Liver (tissue), 9 donors: ENCODE measurements around the gene AFAP1. TPM values are rescaled to one million over a fixed set of nuclear protein-coding genes. Genes with fewer than 3 reads are reported as not detected.

Experiments used
- DNase-seq: peaks from one replicate; pipeline ENCODE4 v3.0.0-alpha.2; 2017; ENCODE audit warnings: low spot score
- H3K27ac ChIP-seq, 2 donors: one replicate each; pipeline ENCODE4 v1.7.0; 2013; ENCODE audit warnings: inconsistent platforms in 2 of 2, low read length in 2 of 2, control low read depth in 1 of 2, low read depth in 1 of 2, mild to moderate bottlenecking in 1 of 2
- H3K27me3 ChIP-seq, 4 donors: one replicate each; pipeline versions ENCODE4 v1.6.1 to v1.7.0; 2013; ENCODE audit warnings: low read length in 3 of 4, inconsistent platforms in 1 of 4, mild to moderate bottlenecking in 1 of 4, moderate library complexity in 1 of 4; ENCODE audit not compliant: control insufficient read depth in 4 of 4, insufficient read depth in 4 of 4
- H3K36me3 ChIP-seq, 4 donors: one replicate each; pipeline versions ENCODE4 v1.6.1 to v1.7.0; 2013; ENCODE audit warnings: low read length in 3 of 4, mild to moderate bottlenecking in 3 of 4, low read depth in 1 of 4, moderate library complexity in 1 of 4; ENCODE audit not compliant: control insufficient read depth in 4 of 4, insufficient read depth in 3 of 4
- H3K4me1 ChIP-seq, 4 donors: one replicate each; pipeline versions ENCODE4 v1.6.1 to v1.7.0; 2013; ENCODE audit warnings: low read length in 3 of 4, mild to moderate bottlenecking in 3 of 4, moderate library complexity in 1 of 4; ENCODE audit not compliant: control insufficient read depth in 4 of 4, insufficient read depth in 4 of 4
- H3K4me3 ChIP-seq, 3 donors: one replicate each; pipeline versions ENCODE4 v1.6.1 to v1.7.0; 2013; ENCODE audit warnings: low read length in 3 of 3, control low read depth in 1 of 3, low read depth in 1 of 3, mild to moderate bottlenecking in 1 of 3
- H3K9ac ChIP-seq, 2 donors: one replicate each; pipeline ENCODE4 v1.7.0; 2013; ENCODE audit warnings: low read length in 2 of 2, mild to moderate bottlenecking in 2 of 2, moderate library complexity in 2 of 2, control low read depth in 1 of 2, low read depth in 1 of 2
- H3K9me3 ChIP-seq, 4 donors: one replicate each; pipeline versions ENCODE4 v1.6.1 to v1.7.0; 2013; ENCODE audit warnings: low read length in 3 of 4; ENCODE audit not compliant: control insufficient read depth in 4 of 4
- ATF3 ChIP-seq: IDR thresholded peaks from 2 replicates; pipeline ENCODE4 v1.6.1; 2016; ENCODE audit warnings: antibody characterized with exemption
- CTCF ChIP-seq: fragments of 150-350 bp; IDR thresholded peaks from 2 replicates; pipeline ENCODE4 v1.5.1; 2017; ENCODE audit warnings: improper control_type of control experiment, low read depth, low read length; ENCODE audit not compliant: missing input control
- EGR1 ChIP-seq, 2 donors: IDR thresholded peaks; 2 replicates each; pipeline ENCODE4 v1.6.1; 2016 to 2018; ENCODE audit warnings: antibody characterized with exemption in 2 of 2, low read depth in 2 of 2
- FOXA2 ChIP-seq: IDR thresholded peaks from 2 replicates; pipeline ENCODE4 v1.6.1; 2016; ENCODE audit warnings: antibody characterized with exemption
- GABPA ChIP-seq, 2 donors: IDR thresholded peaks in 1 of 2; conservative IDR thresholded peaks in 1 of 2; 2 replicates each; pipeline ENCODE4 v1.6.1; 2016; ENCODE audit warnings: antibody characterized with exemption in 2 of 2, mild to moderate bottlenecking in 1 of 2, moderate library complexity in 1 of 2
- HNF4A ChIP-seq, 2 donors: conservative IDR thresholded peaks; 2 replicates each; pipeline ENCODE4 v1.6.1; 2016; ENCODE audit warnings: antibody characterized with exemption in 2 of 2, mild to moderate bottlenecking in 2 of 2
- HNF4G ChIP-seq: IDR thresholded peaks from 2 replicates; pipeline ENCODE4 v1.6.1; 2016; ENCODE audit warnings: antibody characterized with exemption
- JUND ChIP-seq, 2 donors: IDR thresholded peaks; 2 replicates each; pipeline ENCODE4 v1.6.1; 2016; ENCODE audit warnings: antibody characterized with exemption in 2 of 2
- MAX ChIP-seq: IDR thresholded peaks from 2 replicates; pipeline ENCODE4 v1.6.1; 2016; ENCODE audit warnings: antibody characterized with exemption
- RAD21 ChIP-seq, 2 donors: IDR thresholded peaks; 2 replicates each; pipeline ENCODE4 v1.6.1; 2016; ENCODE audit warnings: antibody characterized with exemption in 2 of 2, mild to moderate bottlenecking in 2 of 2
- REST ChIP-seq: IDR thresholded peaks from 2 replicates; pipeline ENCODE4 v1.6.1; 2016; ENCODE audit warnings: antibody characterized with exemption, mild to moderate bottlenecking
- RXRA ChIP-seq, 2 donors: IDR thresholded peaks; 2 replicates each; pipeline ENCODE4 v1.6.1; 2017 to 2018; ENCODE audit warnings: antibody characterized with exemption in 2 of 2, mild to moderate bottlenecking in 1 of 2
- SP1 ChIP-seq: IDR thresholded peaks from 2 replicates; pipeline ENCODE4 v1.6.1; 2018; ENCODE audit warnings: antibody characterized with exemption, mild to moderate bottlenecking
- TAF1 ChIP-seq: conservative IDR thresholded peaks from 2 replicates; pipeline ENCODE4 v1.6.1; 2016; ENCODE audit warnings: antibody characterized with exemption, mild to moderate bottlenecking
- YY1 ChIP-seq: IDR thresholded peaks from 2 replicates; pipeline ENCODE4 v1.6.1; 2016; ENCODE audit warnings: antibody characterized with exemption, mild to moderate bottlenecking
- ZBTB33 ChIP-seq: IDR thresholded peaks from 2 replicates; pipeline ENCODE4 v1.6.1; 2016; ENCODE audit warnings: antibody characterized with exemption
- WGBS: extraction: QIAGEN DNeasy Blood & Tissue Kit; methylation state at CpG from one replicate; pipeline ENCODE4 v1.1.7; 2013; 5-methylcytosine and 5-hydroxymethylcytosine counted together
- polyA plus RNA-seq, 2 donors: library from polyadenylated mRNA; stranded (reverse) in 1 of 2; unstranded in 1 of 2; fragments of 200-250 nt in 1 of 2; fragments of >200 nt in 1 of 2; fragmentation: Nextera tagmentation in 1 of 2; extraction: Ambion mirVana in 1 of 2; gene quantifications; one replicate each; pipeline versions ENCODE4 v1.2.1 to v1.2.3, GENCODE V29; 2013 to 2015
- total RNA-seq, 2 donors: library from RNA; depleted of rRNA; stranded (reverse); fragments of >200 nt; gene quantifications; one replicate each; pipeline ENCODE4 v1.2.3, GENCODE V29; 2014
- donor health status: healthy.
- donor health status: healthy.
- donor health status: healthy.
- donor health status: healthy.
- donor health status: healthy.

The AFAP1 gene
- total and polyA plus RNA-seq, 4 donors: 0.40 to 3.2 (median 1.6) TPM

- H3K4me1 ChIP-seq: no peaks in the 10 kb centered on the region
- 75% methylated on average over 6 of the region's 6 CpGs for WGBS
- no peaks in the 10 kb centered on the region for H3K36me3 ChIP-seq
- H3K9me3 ChIP-seq: no peaks in the 10 kb centered on the region
- H3K27ac ChIP-seq: no peak overlapping the region
- H3K9ac ChIP-seq: no peak overlapping the region
- H3K27me3 ChIP-seq: no peaks in the 10 kb centered on the region
- DNase-seq: no peak
- H3K4me3 ChIP-seq: no peak overlapping the region
- no peak for TF ChIP-seq YY1
- TF ChIP-seq ATF3: no peak
- no peak for TF ChIP-seq SP1
- no peak for TF ChIP-seq EGR1 (IDR thresholded peaks at IDR 0.05; ENCODE audit: low read depth in 2 of 2)
- TF ChIP-seq ZBTB33: no peak
- no peak for TF ChIP-seq TAF1
- no peak for TF ChIP-seq RAD21 (IDR thresholded peaks at IDR 0.05)
- TF ChIP-seq FOXA2: no peak
- TF ChIP-seq RXRA (IDR thresholded peaks at IDR 0.05): no peak
- TF ChIP-seq CTCF: no peak
- no peak for TF ChIP-seq GABPA (IDR thresholded peaks at IDR 0.05 in 1 of 2, conservative IDR thresholded peaks at IDR 0.05 in 1 of 2)
- TF ChIP-seq HNF4G: no peak
- TF ChIP-seq JUND (IDR thresholded peaks at IDR 0.05): no peak
- TF ChIP-seq REST: no peak
- TF ChIP-seq HNF4A (conservative IDR thresholded peaks at IDR 0.05): no peak
- no peak for TF ChIP-seq MAX
Measured at GRCh38 chr4:7750523-7750922, 189.1 kb downstream of the AFAP1 start.

- H3K4me3 ChIP-seq: no peak overlapping the region
- no peaks in the 10 kb centered on the region for H3K4me1 ChIP-seq
- no peaks in the 10 kb centered on the region for H3K27me3 ChIP-seq
- H3K27ac ChIP-seq: no peak overlapping the region
- no peaks in the 10 kb centered on the region for H3K36me3 ChIP-seq
- H3K9me3 ChIP-seq: no peaks in the 10 kb centered on the region
- WGBS: 92% methylated on average over 11 of the region's 11 CpGs
- H3K9ac ChIP-seq: no peak overlapping the region
- no peak for DNase-seq
- TF ChIP-seq SP1 (no peak), TAF1 (no peak), JUND (IDR thresholded peaks at IDR 0.05) (no peak)
Measured at GRCh38 chr4:7747566-7747965, 192.1 kb downstream of the AFAP1 start.
